Measurements from ENCODE around the gene FOXN1.

DNA sequence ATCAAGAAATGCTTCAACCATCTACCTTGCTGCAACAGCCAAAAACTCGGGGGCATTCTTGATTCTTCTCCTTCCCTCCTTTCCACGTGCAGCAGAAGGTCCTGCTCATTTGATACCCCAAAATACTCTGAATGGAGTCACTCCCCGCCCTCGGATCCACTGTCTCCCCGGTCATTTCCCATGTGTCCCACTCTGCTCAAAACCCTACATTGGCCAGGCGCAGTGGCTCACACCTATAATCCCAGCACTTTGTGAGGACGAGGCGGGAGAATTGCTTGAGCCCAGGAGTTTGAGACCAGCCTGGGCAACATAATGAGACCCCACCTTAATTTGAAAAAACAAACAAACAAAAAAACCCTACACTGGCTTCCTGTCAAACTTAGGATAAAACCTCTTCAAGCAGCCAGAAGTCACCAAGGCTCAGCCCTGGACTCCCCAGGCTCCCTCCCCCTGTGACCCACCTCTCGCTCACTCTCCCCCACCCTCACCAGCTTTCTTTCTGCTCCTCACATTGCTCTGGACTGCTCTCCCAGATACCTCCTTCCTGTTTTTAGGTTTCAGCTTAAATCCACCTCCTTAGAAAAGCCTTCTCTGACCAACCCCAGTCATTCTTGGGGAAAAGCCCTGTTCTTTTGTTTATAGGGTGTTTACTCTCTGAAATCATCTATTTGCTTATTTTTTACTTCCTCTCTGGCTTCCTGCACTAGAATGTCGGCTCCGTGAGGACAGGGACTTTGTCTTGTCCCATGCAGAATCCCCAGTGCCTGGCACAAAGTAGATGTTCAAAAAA, 29.9 kb upstream of the FOXN1 start:
- TF ChIP-seq EZH2 (IDR thresholded peaks at IDR 0.05) (no peak), POLR2AphosphoS5 (IDR thresholded peaks at IDR 0.05; ENCODE audit: borderline replicate concordance, low read depth, low read length) (no peak)

Measured in SK-N-MC (cell line).